Measurements from ENCODE around the gene RILPL2.
"Not testable (repeated sequence)": the region's sequence is repeated elsewhere in the genome, so short reads cannot be mapped to it uniquely, and the experiment has no call there.

RILPL2 gene

DNA sequence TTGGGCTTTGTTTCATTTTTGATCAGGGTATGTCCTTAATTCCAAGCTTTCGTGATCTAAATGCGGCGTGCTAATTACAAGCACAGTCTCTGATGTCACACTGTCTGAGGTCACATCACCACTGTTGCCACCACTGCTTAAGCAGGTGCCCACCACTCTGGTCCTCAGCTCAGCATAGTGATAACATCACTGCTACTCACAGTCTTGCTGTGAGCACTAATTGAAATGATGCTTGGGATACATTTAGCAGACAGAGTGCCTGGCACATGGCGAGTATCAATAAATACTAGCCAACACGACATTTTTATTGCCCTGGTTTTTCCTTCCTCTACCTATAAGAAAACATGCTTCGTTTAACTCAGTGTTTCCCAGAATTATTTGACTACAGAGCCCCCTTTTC lies 7.9 kb downstream of the RILPL2 start:
- DNase-seq, result no peak
- Histone ChIP-seq H3K4me1 (no peaks in the 10 kb centered on the region), H3K27me3 (no peaks in the 10 kb centered on the region), H3K36me3 (no peaks in the 10 kb centered on the region), H3K9me3 (no peaks in the 10 kb centered on the region), H3K4me3 (ENCODE audit: low read depth, low read length) (no peak overlapping the region)
- TF ChIP-seq CTCF (IDR thresholded peaks at IDR 0.05; ENCODE audit: low read depth, low read length), result no peak

DNA sequence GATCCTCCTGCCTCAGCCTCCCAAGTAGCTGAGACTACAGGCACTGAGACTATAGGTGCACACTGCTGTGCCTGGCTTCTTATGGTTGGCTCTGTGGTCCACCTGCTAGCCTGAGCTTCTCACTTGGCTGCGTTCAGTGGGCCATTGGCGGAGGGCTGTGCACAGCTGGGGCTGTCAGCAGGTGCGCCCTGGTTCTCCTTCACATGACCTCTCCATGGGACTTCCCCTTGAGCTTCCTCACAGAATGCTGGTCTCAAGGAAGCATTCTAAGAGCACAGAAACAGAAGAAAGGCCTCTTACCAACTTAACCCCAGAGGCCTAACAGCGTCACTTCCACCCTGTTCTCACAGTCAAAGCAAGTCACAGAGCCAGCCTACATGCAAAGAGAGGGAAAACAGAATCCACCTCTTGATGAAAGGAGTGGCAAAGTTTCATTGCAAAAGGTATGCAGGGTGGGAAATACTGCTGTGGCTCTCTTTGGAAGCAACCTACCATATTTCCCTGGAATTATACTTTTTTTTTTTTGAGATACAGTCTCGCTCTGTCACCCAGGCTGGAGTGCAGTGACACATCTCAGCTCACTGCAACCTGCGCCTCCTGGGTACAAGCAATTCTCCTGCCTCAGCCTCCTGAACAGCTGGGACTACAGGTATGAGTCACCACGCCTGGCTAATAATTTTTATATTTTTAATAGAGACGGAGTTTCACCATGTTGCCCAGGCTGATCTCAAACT lies 9.3 kb downstream of the RILPL2 start:
- DNase-seq, result no peak
- H3K27me3 ChIP-seq, result no peaks in the 10 kb centered on the region
- no peaks in the 10 kb centered on the region for H3K9me3 ChIP-seq
- no peak overlapping the region for H3K4me3 ChIP-seq (ENCODE audit: low read depth, low read length)
- no peak for TF ChIP-seq CTCF (IDR thresholded peaks at IDR 0.05; ENCODE audit: low read depth, low read length)
- H3K36me3 ChIP-seq, result no peaks in the 10 kb centered on the region
- H3K4me1 ChIP-seq, result no peaks in the 10 kb centered on the region

GRCh38 chr12:123421314-123421713 lies 15.2 kb downstream of the RILPL2 start:
- TF ChIP-seq CTCF (IDR thresholded peaks at IDR 0.05; ENCODE audit: low read depth, low read length), result no peak
- Histone ChIP-seq H3K4me3 (ENCODE audit: low read depth, low read length) (no peak overlapping the region), H3K4me1 (no peaks in the 10 kb centered on the region), H3K36me3 (no peaks in the 10 kb centered on the region), H3K27me3 (no peaks in the 10 kb centered on the region), H3K9me3 (no peaks in the 10 kb centered on the region)
- no peak for DNase-seq

DNA sequence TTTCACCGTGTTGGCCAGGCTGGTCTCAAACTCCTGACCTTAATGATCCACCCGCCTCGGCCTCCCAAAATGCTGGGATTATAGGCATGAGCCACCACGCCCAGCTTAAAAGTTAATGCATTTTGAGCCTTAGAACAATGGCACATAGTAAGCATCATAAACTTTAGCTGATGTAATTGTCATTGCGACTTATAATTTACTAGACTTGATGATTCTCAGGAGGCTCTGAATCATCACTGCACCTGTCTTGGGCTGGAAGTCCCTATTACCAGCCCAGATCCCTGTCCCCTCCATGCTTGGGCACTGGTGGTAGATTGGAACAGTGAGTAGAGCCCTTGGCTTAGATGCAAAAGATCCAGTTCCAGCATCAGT lies 26.5 kb downstream of the RILPL2 start:
- Histone ChIP-seq H3K4me1 (no peaks in the 10 kb centered on the region), H3K36me3 (peaks cover 16% of the 10 kb centered on the region), H3K9me3 (no peaks in the 10 kb centered on the region; the same call in 1 of the 2 replicates), H3K27me3 (no peaks in the 10 kb centered on the region), H3K4me3 (ENCODE audit: low read depth, low read length) (no peak overlapping the region)
- DNase-seq, result no peak
- TF ChIP-seq CTCF (IDR thresholded peaks at IDR 0.05; ENCODE audit: low read depth, low read length), result no peak

GRCh38 chr12:123409284-123410040 lies 27.0 kb downstream of the RILPL2 start:
- not testable (repeated sequence) for H3K27me3 ChIP-seq; DNase-seq; H3K9me3 ChIP-seq; H3K4me1 ChIP-seq; H3K4me3 ChIP-seq (ENCODE audit: low read depth, low read length)
- peaks cover 22% of the 10 kb centered on the region for H3K36me3 ChIP-seq

DNA sequence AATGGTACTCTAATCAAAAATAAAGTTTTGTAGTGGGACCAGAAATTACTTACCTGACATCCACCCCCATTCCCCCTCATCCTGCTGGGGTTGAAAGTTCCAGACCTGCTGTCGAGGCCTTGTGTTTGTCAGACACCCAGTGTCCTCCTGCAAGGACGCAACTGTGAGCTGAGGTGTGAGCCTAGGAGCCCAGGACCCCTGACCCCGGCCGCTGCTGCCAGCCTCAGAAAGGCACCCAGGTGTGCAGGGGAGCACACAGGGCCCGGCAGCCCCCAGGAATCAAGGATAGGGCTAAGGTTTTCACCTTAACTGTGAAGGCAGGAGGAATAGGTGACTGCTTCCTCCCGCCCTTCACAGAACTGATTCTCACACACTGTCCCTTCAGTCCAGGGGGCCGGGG lies 27.9 kb downstream of the RILPL2 start:
- not testable (repeated sequence) for H3K27me3 ChIP-seq; H3K4me3 ChIP-seq (ENCODE audit: low read depth, low read length); H3K9me3 ChIP-seq; H3K4me1 ChIP-seq; DNase-seq
- peaks cover 30% of the 10 kb centered on the region for H3K36me3 ChIP-seq

DNA sequence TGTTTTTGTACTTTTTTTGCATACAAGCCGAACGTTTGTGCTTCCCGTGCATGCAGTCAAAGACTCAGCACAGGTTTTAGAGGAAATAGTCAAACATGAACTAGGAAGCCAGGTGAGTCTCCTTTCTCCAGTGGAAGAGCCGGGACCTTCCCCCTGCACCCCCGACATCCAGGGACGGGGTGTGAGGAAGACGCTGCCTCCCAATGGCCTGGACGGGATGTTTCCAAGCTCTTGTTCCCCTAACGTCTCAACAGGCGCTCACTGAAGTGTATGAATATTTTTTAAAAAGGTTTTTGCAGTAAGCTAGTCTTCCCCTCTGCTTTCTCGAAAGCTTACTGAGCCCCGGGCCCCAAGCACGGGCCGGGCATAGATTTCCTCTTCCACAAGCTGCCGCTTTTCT lies 28.6 kb downstream of the RILPL2 start:
- H3K4me3 ChIP-seq (ENCODE audit: low read depth, low read length); H3K27me3 ChIP-seq; DNase-seq; H3K9me3 ChIP-seq; H3K4me1 ChIP-seq: not testable (repeated sequence)
- peaks cover 37% of the 10 kb centered on the region for H3K36me3 ChIP-seq

GRCh38 chr12:123407269-123407668 lies 29.2 kb downstream of the RILPL2 start:
- H3K27me3 ChIP-seq; H3K4me1 ChIP-seq; DNase-seq; H3K9me3 ChIP-seq; H3K4me3 ChIP-seq (ENCODE audit: low read depth, low read length): not testable (repeated sequence)
- peaks cover 44% of the 10 kb centered on the region for H3K36me3 ChIP-seq
